ENCODE results near the gene ZNF638.
"Not testable (repeated sequence)": the region's sequence is repeated elsewhere in the genome, so short reads cannot be mapped to it uniquely, and the experiment has no call there.

The ZNF638 gene

DNA sequence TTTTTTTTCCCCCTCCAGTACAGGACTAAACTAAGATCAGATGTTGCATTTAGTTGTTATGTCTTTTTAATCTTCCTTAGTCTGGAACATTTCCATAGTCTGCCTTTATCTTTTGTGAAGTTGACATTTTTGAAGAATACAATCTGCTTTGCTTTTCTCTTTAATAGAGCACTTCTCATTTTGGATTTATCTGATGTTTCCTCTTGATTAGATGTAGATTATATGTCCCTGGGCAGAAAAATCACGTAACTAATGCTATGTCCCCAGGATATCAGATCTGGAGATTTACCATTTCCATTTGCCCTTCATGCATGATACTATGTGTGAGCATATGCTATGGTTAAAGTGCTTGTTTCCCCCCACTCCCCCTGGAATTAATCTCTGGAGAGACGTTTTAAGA, 6.2 kb downstream of the ZNF638 start:
- DNase-seq: no peak

DNA sequence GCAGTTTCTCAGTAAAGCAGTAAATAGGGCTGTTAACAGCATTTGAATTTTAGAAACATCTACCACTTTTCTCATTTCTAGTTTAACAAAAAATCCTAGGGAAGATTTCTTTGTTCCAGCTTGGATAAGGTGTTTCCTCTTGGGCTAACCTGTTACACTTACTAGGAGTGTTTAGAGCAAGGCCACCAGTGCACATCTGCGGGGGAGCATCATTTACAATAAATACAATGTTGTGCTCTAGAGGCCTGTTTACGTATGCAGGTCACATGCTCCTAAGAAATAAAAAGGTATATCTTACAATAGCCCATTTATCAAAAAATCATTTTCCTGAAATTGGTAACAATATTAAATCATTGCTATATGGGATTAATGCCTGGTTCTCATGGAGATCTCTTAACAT, 8.1 kb downstream of the ZNF638 start:
- no peak for DNase-seq

DNA sequence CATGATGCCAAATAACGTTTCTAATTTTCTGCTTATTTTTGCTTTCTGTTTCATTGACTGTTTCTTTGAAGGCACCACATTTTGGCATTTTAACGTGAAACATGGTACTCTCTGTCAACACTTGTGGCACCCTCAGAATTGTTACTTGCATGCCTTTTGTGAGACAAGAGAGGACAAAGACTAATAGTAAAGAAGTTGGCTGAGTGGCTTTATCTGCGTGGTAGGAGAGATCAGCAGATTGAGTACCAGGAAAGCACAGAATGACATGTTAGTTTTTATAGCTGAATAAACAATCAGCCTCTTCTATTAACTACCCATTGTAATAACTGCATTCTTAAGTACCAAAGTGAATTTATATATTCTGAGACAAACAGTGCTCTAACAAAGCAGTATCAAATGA, 8.6 kb downstream of the ZNF638 start:
- no peak for DNase-seq

DNA sequence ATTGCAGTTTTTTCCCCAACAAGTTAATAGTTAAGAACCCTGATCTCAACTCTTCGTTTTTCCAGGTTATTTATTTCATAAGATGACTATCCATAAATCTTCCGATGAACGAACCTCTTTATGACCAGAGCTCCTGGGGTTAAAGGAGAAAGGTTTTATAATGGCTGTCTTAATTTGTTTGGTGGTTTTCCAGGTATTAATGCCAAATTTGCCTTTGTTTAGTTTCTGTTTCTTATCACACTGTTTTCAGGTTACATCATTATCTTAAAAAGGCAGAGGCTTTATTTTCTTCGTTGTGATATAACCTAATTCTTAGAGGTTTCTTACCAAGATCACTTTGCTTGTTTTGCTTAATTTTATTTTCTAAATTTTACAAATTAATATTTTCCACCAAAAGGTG, 10.1 kb downstream of the ZNF638 start:
- no peak for DNase-seq

DNA sequence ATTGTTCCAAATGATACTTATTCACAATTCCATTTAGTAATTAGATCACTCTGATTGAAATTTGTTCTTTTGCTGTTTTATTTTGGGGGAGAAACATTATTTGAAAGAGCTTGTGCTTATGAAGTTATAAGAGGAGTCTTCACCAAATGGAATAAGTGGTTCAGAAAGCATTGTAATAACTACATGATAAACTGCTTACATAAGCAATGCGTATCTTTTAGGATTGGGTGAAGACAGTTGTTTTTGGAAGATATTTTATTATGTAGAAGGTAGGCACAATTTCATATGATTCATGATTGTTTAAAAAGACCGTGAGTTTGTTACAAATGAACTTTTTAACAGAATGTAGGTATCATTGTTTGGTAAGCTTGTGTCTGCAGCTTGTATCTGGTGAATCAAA, 14.5 kb downstream of the ZNF638 start:
- DNase-seq: no peak

DNA sequence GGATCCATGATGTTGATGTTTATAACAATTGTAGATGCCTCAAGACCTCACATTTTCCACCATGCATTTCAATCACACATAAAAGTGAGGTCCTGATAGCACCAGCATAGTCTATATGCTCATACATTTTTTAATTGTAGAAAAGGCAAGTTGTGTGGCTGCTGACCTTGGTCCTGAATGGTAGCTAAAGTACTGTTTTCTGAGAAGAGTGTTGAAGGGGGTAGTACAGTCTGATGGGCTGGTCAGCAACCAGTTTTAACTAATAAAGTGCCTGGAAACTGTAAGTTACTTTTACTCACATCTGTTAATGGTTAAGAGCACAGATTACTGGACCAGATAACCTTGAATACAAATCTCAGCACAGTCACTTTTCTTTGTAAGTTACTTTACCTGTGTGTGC, 15.9 kb downstream of the ZNF638 start:
- no peak for DNase-seq

DNA sequence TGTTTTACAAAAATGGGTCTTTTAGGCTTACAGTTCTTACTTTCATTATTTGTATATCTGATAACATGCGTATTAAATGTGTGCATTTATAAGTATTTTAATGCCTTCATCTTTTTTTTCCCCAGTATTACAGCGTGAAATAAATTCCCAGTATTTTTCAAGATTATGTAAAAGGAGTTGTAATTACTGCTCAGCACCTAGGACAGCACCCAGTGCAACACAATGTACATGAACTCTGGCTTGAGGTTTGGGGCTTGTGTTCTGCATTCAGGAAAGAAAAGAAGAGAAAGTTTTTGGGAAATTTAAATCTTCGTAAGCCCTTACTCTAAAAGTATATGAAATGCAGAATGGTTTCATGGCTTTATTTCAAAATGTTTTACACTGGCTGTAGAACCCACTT, 16.7 kb downstream of the ZNF638 start:
- no peak for DNase-seq

DNA sequence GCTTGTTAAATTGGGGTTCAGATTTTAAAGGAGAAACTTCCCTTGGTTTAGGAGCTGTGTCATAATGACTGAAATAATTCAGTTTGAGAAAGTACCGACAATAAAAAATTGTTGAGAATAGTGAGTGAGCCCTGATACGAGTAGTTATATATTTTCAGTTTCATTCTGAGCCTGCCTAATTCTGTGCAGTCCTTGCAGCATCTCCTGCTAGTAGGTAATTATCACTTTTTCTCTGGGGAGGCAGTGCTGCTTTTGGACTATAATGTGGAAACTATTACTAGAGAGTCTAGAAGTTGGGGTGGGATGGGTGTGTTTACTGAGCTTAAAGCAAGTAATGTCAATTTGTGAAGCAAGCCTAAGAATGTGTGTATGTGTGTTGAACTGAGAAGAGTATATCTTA, 21.7 kb downstream of the ZNF638 start:
- no peak for DNase-seq

DNA sequence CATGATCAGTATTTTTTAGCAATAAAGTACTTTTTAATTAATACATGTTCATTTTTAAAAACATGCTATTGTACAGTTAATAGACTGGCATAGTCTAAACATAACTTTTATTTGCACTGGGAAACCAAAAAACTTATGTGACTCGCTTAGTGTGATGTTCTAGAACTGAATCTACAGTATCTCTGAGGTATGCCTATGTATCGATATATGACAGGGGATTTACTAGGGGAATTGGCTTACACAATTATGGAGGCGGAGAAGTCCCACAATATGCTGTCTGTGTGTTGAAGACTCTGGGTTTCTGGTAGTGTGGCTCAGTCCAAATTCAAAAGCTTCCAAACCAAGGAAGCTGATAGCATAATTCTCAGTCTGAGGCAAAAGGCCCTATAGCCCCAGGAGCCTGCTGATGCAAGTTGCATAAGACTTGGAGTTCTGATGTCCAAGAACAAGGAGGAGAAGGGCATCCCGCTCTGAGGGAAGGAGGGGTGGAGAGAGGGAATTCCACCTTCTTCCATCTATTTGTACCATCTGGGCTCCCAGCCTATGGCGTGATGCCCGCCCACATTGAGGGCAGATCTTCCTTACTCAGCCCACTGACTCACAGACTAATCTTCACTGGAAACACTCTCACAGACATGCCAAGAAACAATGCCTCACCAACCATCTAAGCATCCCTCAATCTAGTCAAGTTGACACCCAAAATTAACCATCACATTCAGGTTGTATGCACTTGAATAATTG, 27.5 kb downstream of the ZNF638 start:
- DNase-seq: no peak

DNA sequence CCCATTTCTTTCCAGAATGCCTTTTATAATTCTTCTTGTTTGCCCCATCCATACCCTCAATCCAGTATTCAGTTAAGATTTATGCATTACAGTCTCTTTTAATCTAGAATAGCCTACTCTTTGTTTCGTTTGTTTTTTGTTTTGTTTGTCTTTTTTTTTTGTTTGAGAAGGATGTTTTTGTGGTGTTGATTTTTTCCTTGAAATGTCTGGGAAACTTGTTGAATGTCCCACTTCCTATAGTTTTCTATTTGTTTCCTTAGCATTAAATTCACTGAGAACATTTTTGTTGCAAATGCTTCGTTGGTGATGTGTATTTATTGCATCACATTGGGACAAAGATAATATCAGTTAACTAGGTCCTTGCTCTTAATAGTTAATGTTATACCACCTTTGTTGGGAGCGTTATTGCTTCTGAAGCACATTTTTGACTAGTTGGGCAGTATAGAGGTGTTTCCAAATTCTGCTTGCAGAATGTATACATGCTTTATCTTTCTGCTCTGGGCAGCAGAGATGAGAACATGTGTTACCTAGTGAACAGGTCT, 28.9 kb downstream of the ZNF638 start:
- no peak for DNase-seq

DNA sequence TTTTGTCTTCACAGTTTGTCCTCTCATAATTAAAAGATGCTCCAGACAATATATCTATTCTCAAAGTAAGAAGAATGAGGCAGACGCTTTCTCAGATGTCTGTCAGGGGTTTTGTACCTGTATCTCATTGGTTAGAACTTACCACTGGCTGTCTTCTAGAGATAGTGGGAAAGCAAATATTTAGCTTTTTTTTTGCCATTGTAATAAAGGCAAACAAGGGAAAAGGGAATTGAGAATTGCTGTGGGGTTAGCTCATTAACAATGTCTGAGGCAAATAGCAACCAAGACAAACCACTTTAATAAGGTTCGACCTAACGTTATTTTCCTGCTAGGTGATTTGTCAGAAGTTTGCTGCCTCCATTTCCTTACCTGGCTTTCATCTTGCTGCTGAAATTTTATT, 30.0 kb downstream of the ZNF638 start:
- DNase-seq: no peak

DNA sequence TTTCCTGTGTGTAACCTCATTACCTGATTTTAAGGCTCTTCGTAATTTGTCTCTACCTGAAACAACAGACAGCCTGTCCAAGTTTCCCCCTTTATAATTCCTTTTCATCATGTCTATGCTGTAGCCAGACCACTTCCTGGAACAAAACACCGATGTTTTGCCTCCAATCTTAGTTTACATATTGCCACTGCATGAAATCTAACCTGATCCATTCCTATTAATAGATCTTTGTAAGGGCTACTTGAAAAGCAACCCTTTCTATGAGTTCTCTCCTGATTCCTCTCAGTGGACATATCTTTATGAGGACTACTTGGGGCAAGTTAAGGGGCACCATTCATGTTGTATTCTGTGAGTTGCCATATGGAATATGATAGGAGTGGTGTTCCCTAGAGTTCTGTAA, 30.9 kb downstream of the ZNF638 start:
- no peak for DNase-seq

DNA sequence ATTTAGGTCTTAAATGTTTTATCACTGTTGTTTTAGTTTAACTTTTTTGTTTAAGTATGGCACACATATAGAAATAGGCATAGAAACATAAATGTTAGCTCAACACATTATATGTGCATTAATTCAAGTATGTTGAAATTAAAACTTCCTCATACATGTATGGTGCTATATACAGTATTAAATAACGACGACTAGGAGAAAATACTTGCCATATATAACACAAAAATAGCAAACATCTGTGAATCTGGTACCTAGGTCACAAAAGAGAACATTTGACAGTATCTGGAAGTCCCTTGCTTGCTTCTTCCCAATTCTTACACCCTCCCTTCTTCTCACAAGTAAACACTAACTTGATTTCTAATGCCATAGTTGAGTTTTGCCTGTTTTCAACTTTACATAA, 38.4 kb downstream of the ZNF638 start:
- DNase-seq: no peak

DNA sequence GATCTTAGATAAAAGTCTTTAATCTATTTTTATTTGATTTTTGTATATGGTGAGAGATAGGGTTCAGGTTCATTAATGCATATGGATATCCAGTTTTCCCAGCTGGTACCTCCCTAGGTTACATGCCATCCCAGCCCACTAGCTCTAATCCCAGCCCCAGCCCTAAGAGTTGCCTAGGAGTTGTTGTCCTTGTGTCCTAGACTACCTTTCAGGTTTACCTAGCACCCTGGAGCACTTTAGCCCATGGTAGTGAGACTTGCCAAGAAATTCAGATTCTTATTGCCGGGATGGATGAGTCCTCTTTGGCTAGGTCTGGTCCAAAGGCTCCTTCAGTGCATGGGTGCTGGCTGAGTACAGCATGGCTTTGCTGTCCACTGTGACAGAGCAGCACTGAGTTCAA, 40.5 kb downstream of the ZNF638 start:
- no peak for DNase-seq

DNA sequence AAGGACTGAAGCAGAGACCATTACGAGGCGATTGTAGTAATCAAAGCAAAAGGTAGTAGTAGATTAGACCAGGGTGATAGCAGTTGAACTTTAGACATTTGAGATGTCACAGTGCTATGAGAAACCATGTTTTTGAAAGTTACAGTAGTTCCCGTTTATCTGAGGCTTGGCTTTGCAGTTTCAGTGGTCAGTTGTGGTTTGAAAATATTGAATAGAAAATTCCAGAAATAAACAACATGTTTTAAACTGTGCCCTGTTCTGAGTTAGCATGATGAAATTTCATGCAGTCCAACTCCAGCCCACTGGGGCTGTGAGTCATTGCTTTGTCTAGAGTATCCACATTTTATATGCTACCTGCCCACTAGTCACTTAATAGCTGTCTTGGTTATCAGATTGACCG, 47.5 kb downstream of the ZNF638 start:
- DNase-seq: no peak

DNA sequence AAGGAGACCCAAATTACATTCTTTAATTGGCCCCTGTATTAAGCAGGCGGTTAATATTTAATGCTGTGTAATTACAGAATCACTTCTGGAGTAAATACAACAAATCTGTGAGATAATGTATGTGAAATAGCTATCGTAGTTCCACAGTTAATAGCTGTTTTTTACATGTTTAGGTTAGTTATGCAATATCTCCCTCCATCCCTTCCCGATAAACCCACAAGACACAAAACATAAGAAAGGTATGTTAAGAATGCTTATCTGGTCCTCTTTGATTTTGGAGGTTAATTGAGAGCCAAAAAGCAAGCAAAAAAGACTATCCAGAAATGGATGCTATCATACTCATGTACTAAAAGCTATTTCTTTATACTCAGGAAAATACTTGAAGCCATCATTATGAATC, 49.1 kb downstream of the ZNF638 start:
- no peak for DNase-seq

DNA sequence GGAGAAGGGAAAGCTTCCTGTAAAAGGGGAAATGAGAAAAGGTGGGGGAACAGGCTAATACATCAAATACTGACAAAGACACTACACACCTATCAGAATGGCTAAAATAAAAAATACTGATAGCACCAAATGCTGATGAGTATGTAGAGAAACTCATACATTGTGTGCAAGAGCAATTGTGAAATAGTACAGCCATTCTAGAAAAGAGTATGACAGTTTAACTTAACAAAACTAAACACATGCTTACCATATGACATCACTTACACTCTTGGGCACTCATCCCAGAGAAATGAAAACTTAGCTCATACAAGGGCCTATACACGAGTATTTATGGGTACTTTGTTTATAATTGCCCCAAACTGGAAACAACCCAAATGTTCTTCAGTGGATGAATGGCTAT, 53.4 kb downstream of the ZNF638 start:
- DNase-seq: no peak

DNA sequence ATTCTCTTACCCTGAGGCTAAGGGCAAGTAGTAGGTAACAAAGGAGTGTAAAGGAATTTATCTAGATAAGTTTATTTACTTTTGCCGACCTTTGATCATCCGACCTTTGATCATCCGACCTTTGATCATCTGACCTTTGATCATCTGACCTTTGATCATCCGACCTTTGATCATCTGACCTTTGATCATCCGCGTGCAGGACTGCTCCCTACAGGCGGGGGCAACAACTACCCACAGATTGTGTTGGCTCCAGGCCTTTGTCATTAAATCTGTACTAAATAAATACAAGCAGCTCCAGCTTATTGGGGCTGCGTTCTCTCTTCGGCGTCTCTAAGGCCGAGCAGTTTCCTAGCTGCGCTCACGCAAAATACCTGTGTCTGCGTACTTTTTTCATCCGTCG, 56.6 kb downstream of the ZNF638 start:
- DNase-seq: no peak

DNA sequence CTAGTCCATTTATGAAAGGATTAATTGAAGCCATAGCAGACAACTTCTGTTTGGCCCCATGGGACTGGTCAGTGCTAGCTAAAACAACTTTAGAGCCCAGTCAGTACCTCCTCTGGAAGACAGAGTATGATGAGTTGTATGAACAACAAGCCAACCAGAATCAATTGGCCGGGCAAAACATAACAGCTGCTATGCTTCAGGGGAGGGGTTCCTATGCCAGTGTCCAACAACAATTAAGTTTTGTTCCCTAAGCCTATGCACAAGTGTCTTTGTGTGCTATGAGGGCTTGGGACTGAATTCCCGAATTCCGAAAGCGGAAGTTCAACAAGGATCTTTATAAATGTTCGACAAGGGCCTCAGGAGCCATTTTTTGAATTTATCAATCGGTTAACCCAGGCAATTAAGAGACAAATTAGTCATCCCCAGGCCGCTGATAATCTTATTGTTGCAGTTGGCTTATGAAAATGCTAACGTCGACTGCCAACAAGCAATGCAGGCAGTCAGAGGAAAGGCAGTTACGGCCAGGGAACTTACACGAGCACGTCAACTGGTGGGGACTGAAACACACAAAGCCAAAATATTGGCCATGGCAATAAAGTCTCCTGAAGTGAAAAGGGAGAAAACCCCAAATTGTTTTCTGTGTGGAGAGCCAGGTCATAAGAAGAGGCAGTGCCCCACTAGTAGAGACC, 57.9 kb downstream of the ZNF638 start:
- DNase-seq: no peak

DNA sequence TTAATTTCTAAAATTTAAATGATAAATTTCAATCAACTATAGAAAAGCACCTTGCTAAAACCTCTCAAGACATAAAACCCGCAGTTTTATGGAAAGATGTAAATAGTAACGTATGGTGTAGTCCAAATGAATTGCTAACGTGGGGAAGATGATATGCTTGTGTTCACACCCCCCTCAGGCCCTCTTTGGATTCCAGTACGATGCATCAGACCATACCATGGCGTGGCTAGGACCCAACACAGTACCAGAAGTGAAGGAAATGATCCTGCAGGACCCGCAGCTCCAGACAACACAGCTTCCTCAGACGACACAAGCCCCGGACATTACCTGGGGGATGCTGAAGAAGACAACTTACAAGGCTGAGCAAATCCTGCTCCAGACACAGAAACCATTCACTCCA, 61.6 kb downstream of the ZNF638 start:
- DNase-seq: no peak

DNA sequence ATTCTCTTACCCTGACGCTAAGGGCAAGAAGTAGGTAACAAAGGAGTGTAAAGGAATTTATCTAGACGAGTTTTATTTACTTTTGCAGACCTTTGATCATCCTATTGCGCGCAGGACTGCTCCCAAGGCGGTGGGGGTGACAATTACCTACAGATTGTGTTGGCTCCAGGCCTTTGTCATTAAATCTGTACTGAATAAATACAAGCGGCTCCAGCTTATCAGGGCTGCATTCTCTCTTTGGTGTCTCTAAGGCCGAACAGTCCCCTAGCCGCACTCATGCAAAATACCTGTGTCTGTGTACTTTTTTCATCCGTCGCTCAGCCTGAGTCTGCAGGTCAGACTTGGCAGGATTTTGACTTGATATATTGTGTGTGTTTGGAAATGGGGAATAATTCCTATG, 63.9 kb downstream of the ZNF638 start:
- no peak for DNase-seq

DNA sequence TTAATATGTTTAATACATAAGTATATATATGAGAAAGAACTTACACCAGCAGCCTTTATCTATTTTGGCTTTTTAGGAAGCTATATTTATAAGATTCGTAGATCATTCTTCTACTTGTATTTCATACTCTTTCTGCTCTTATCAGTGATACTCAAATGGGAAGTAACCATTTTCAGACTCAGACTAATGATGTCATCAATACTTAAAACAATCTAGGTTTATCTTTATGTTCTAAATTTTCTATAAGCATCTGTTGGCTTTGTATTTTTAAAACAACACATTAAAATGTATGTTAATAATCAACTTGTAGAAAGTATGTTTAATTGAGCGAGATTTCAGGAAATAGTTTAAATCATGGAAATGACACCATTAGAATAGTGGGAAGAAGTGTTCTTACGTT, 70.8 kb downstream of the ZNF638 start:
- no peak for DNase-seq

DNA sequence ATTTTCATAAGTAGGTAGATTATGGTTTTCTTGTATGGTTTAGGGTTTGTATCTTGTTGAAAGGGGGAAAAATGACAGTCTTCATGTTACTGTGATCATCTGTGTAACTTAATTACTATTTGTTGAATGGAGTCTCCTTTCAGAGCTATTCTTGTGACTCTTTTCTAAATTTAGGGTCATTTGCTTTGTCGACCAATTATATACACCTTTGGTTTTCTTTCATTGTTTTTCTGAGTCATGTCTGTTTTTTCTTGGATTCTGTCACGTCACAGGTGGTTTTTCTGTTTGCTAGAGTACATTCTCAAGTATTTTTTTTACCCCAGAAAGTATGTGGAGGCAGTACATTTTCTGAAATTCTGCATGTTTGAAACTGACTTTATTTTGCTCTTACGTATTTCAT, 78.0 kb downstream of the ZNF638 start:
- DNase-seq: no peak

DNA sequence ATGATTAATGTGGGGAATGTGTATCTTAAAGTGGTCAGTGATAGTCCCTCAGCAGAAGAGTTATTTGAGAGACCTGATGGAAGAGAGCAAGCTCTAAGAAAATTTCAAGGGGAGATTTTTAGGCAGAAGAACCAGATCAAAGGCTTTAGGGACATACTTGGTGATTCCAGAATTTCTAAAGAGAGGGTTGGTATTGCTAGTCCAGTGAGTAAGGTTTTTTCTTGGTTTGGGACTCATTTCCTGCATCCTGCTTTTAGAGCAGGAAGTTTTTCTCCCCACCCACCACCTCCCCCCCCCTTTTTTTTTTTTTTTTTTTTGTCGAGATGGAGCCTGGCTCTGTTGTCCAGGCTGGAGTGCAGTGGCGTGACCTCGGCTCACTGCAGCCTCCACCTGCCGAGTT, 79.1 kb downstream of the ZNF638 start:
- no peak for DNase-seq

DNA sequence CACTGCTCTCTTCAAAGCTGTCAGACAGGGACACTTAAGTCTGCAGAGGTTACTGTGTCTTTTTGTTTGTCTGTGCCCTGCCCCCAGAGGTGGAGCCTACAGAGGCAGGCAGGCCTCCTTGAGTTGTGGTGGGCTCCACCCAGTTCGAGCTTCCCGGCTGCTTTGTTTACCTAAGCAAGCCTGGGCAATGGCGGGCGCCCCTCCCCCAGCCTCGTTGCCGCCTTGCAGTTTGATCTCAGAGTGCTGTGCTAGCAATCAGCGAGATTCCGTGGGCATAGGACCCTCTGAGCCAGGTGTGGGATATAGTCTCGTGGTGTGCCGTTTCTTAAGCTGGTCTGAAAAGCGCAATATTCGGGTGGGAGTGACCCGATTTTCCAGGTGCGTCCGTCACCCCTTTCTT, 85.3 kb downstream of the ZNF638 start:
- DNase-seq: not testable (repeated sequence)
